NCI-H774 (cell line): ENCODE results near the gene LCAT.
A peak's percentile ranks its signal among the peaks of the same experiment; 100 is the strongest.
"Not testable (repeated sequence)": the region's sequence is repeated elsewhere in the genome, so short reads cannot be mapped to it uniquely, and the experiment has no call there.

Experiments used
- DNase-seq: peaks from one replicate; lab custom pipeline; 2025; lab: John Stamatoyannopoulos, UW

The LCAT gene

GRCh38 chr16:67946966-67947558 lies 3.1 kb upstream of the LCAT start:
- DNase-seq: no peak

- no peak for DNase-seq
Measured at GRCh38 chr16:67946128-67946569, 2.2 kb upstream of the LCAT start.

GRCh38 chr16:67945392-67945933 lies 1.5 kb upstream of the LCAT start:
- DNase-seq: no peak

- DNase-seq: no peak
Measured at GRCh38 chr16:67944690-67945391, 921 bp upstream of the LCAT start.

- DNase-seq: no peak
Measured at GRCh38 chr16:67943256-67943618, 683 bp downstream of the LCAT start.

- no peak for DNase-seq
Measured at GRCh38 chr16:67942510-67943255, 1.2 kb downstream of the LCAT start.

GRCh38 chr16:67942200-67942509 lies 1.8 kb downstream of the LCAT start:
- no peak for DNase-seq

GRCh38 chr16:67941469-67942199 lies 2.3 kb downstream of the LCAT start:
- DNase-seq: no peak

- no peak for DNase-seq
Measured at GRCh38 chr16:67940446-67941089, 3.4 kb downstream of the LCAT start.

GRCh38 chr16:67939507-67940445 lies 4.1 kb downstream of the LCAT start:
- DNase-seq: no peak

- not testable (repeated sequence) for DNase-seq
Measured at GRCh38 chr16:67937713-67938112, 6.2 kb downstream of the LCAT start.

GRCh38 chr16:67936880-67937605 lies 6.9 kb downstream of the LCAT start:
- DNase-seq: no peak

- DNase-seq: no peak
Measured at GRCh38 chr16:67936124-67936879, 7.6 kb downstream of the LCAT start, which contains the start of gene PSMB10. Gene PSMB10 (minus strand): TSS chr16:67936850. CDS start chr16:67936749, 101 bp downstream.

- DNase-seq: peak; percentile 86
Measured at GRCh38 chr16:67935402-67936123, 8.4 kb downstream of the LCAT start.

- no peak for DNase-seq
Measured at GRCh38 chr16:67935101-67935401, 8.9 kb downstream of the LCAT start.

GRCh38 chr16:67934306-67935100 lies 9.4 kb downstream of the LCAT start:
- no peak for DNase-seq

GRCh38 chr16:67933805-67934204 lies 10.1 kb downstream of the LCAT start:
- no peak for DNase-seq

GRCh38 chr16:67932462-67932840 lies 11.5 kb downstream of the LCAT start:
- DNase-seq: no peak
